ENCODE measurements around the gene TNPO2. TPM values are rescaled to one million over a fixed set of nuclear protein-coding genes. Genes with fewer than 3 reads are reported as not detected.
A peak's percentile ranks its signal among the peaks of the same experiment; 100 is the strongest.

The TNPO2 gene
- total RNA-seq, 2 donors from 2014 or later: 50.1 to 123 TPM

DNA sequence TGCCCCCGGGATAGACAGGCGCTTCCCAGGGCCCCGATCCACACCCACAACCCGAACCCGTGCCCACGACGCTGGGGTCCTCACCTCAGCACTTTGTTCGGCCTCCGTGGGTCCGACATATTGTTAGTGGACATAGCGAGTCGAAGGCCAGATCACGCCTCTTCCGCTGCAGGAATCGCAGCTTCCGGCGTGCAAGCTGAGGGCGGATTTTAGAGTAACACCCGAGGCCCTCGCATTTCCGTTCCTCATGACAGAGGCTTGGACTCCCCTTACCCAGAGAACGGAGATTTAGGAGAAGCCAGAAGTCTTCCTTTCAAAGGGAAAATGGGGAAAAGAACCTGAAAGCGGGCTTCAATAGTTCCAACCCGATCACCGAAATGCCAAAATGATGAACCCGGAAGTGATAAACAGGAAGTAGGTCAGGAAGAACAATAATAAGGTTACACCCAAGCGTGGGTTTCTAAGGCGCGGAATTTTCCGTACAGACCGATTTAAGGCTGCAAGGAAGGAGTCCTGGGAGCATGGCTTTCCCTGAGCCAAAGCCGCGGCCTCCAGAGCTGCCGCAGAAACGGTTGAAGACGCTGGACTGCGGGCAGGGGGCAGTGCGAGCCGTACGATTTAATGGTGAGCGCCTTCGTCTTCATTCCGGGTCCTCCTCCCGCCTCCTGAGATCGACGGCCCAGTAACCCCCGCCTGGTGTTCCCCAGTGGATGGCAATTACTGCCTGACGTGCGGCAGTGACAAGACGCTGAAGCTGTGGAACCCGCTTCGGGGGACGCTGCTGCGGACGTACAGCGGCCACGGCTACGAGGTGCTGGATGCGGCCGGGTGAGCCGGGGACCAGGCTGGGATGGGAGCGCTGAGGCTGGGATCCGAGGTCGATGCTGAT, 54.2 kb downstream of the TNPO2 start:
- H3K4me1 ChIP-seq (replicated peaks): peaks cover 22% of the 10 kb centered on the region
- peak overlapping the region; percentile 83 for H3K4me3 ChIP-seq
- TF ChIP-seq POLR2A (IDR thresholded peaks at IDR 0.05) (no peak), POLR2AphosphoS5 (IDR thresholded peaks at IDR 0.05) (peak; percentile 86)
- TF ChIP-seq, protein P1, sequence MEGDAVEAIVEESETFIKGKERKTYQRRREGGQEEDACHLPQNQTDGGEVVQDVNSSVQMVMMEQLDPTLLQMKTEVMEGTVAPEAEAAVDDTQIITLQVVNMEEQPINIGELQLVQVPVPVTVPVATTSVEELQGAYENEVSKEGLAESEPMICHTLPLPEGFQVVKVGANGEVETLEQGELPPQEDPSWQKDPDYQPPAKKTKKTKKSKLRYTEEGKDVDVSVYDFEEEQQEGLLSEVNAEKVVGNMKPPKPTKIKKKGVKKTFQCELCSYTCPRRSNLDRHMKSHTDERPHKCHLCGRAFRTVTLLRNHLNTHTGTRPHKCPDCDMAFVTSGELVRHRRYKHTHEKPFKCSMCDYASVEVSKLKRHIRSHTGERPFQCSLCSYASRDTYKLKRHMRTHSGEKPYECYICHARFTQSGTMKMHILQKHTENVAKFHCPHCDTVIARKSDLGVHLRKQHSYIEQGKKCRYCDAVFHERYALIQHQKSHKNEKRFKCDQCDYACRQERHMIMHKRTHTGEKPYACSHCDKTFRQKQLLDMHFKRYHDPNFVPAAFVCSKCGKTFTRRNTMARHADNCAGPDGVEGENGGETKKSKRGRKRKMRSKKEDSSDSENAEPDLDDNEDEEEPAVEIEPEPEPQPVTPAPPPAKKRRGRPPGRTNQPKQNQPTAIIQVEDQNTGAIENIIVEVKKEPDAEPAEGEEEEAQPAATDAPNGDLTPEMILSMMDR (IDR thresholded peaks at IDR 0.05): peak in 2 of 4 experiments; percentile 13 to 14
- H3K27me3 ChIP-seq (replicated peaks; ENCODE audit: insufficient read depth): no peaks in the 10 kb centered on the region
- under 1% methylated on average over 64 of the region's 64 CpGs for WGBS
- no peaks in the 10 kb centered on the region for H3K9me3 ChIP-seq
- H3K27ac ChIP-seq: peak overlapping the region; percentile 95 to 97
- DNase-seq (ENCODE audit: low spot score): peak; percentile 76
- intact Hi-C loops (cut with DNase I): loop anchor here (5.0 kb wide), 1 partner anchor 57 kb away; the partner anchor contains the start of genes ZNF490 and ZNF791
- H3K36me3 ChIP-seq: peaks cover 0 to 9% of the 10 kb centered on the region in 2 donors

DNA sequence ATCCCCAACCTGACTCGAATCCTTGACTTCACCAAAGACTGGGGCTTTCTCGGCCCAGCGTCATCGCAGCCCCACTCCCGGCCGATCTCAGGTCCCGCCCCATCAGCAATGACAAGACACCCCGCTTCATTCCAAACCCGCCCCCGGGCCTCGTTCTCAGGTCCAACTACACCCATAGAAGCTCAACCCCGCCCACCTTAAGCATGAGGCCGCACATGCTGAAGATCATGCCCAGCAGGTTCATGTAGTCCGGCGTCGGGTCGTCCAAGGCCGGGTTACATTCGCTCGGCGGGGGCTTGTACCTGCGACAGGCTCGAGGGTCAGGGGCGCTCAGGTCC, 54.8 kb downstream of the TNPO2 start:
- WGBS: under 1% methylated on average over 24 of the region's 24 CpGs
- no peaks in the 10 kb centered on the region for H3K27me3 ChIP-seq (replicated peaks; ENCODE audit: insufficient read depth)
- TF ChIP-seq POLR2A (IDR thresholded peaks at IDR 0.05) (no peak), POLR2AphosphoS5 (IDR thresholded peaks at IDR 0.05) (no peak)
- TF ChIP-seq, protein P1 (IDR thresholded peaks at IDR 0.05): no peak
- peaks cover 0 to 3% of the 10 kb centered on the region in 2 donors for H3K36me3 ChIP-seq
- intact Hi-C loops (cut with DNase I): loop anchor here (5.0 kb wide), 1 partner anchor 57 kb away; the partner anchor contains the start of genes ZNF490 and ZNF791
- peak; percentile 52 for DNase-seq (ENCODE audit: low spot score)
- peak overlapping the region; percentile 83 for H3K4me3 ChIP-seq
- no peaks in the 10 kb centered on the region for H3K9me3 ChIP-seq
- H3K4me1 ChIP-seq (replicated peaks): peaks cover 22% of the 10 kb centered on the region
- H3K27ac ChIP-seq: peak overlapping the region; percentile 95 to 97

DNA sequence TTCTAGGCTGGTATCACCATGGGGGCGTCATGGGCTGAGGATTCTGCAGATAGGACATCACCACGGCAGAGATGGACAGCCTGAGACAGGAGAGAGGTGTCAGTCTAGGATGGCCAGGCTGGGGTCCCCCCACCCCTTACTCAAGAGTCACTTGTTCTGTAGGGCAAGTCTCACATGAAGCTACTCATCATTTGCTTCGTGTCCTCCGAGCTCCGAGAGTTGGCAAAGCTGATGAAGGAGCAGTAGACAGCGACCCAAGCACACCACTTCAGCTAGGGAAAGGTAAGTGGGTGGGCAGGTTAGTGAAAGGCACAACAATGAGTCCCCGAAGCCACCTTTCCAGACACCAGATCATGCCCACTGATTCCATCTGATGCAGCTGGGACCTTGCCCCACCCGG, 55.4 kb downstream of the TNPO2 start:
- DNase-seq (ENCODE audit: low spot score): no peak
- no peaks in the 10 kb centered on the region for H3K27me3 ChIP-seq (replicated peaks; ENCODE audit: insufficient read depth)
- peak overlapping the region; percentile 83 for H3K4me3 ChIP-seq
- intact Hi-C loops (cut with DNase I): loop anchor here (5.0 kb wide), 1 partner anchor 56 kb away; the partner anchor contains the start of genes ZNF490 and ZNF791
- H3K27ac ChIP-seq: peak overlapping the region; percentile 95 to 97
- H3K9me3 ChIP-seq: no peaks in the 10 kb centered on the region
- no peaks in the 10 kb centered on the region for H3K36me3 ChIP-seq
- WGBS: 62% methylated on average over 8 of the region's 8 CpGs
- no peak for TF ChIP-seq POLR2A (IDR thresholded peaks at IDR 0.05)
- TF ChIP-seq POLR2AphosphoS5 (IDR thresholded peaks at IDR 0.05): no peak
- TF ChIP-seq, protein P1 (IDR thresholded peaks at IDR 0.05): no peak
- peaks cover 22% of the 10 kb centered on the region for H3K4me1 ChIP-seq (replicated peaks)

DNA sequence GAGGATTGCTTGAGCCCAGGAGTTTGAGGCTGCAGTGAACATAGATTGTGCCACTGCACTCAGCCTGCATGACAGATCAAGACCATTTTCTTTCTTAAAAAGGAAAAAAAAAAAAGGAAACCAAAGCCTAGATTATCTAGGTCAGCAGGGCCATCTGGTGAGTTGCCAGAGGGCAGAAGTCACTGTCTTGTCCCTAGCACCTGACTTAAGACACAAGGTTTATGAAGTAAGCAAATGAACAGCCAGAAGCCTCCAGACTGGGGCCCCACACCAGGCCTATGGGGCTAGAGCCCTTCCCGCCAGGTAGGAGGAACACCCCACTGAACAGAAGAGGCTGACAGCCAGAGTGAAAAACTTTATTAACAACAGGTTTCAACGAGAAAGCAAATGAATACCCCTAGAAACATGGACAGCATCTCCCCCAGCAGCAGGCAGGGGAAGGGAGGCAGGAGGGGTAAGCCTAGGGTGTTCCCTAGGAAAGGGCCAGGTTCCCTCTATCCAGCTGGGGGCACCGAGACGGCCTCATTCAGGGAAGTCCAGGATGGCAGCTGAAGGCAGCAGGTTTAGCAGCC, 55.9 kb downstream of the TNPO2 start:
- no peak for DNase-seq (ENCODE audit: low spot score)
- no peak for TF ChIP-seq POLR2AphosphoS5 (IDR thresholded peaks at IDR 0.05)
- TF ChIP-seq, protein P1 (IDR thresholded peaks at IDR 0.05): no peak
- TF ChIP-seq POLR2A (IDR thresholded peaks at IDR 0.05): no peak
- 70% methylated on average over 4 of the region's 4 CpGs for WGBS
- Histone ChIP-seq H3K4me3 (peak overlapping the region in 1 of 2 donors; percentile 83), H3K36me3 (no peaks in the 10 kb centered on the region), H3K27me3 (replicated peaks; ENCODE audit: insufficient read depth) (no peaks in the 10 kb centered on the region), H3K4me1 (replicated peaks) (peaks cover 22% of the 10 kb centered on the region), H3K27ac (no peak overlapping the region), H3K9me3 (no peaks in the 10 kb centered on the region)
- intact Hi-C loops (cut with DNase I): loop anchor here (5.0 kb wide), 1 partner anchor 56 kb away; the partner anchor contains the start of genes ZNF490 and ZNF791
